Measurements from ENCODE around the gene ATG9B.
A peak's percentile ranks its signal among the peaks of the same experiment; 100 is the strongest.

The ATG9B gene

GRCh38 chr7:151062111-151062398 is 37.8 kb upstream of the ATG9B start:
- no peak for DNase-seq (ENCODE audit: low spot score)
- Histone ChIP-seq H3K27ac (peak overlapping the region; percentile 97 to 99), H3K4me3 (peak overlapping the region; percentile 55)

GRCh38 chr7:151061213-151062110 is 37.2 kb upstream of the ATG9B start:
- H3K4me3 ChIP-seq, result peak overlapping the region; percentile 84
- peak overlapping the region; percentile 97 to 99 for H3K27ac ChIP-seq
- TF ChIP-seq CTCF (IDR thresholded peaks at IDR 0.05), result no peak
- no peak for DNase-seq (ENCODE audit: low spot score)

More at GRCh38 chr7:151062111-151062398, 37.8 kb upstream of the ATG9B start:
- TF ChIP-seq CTCF (IDR thresholded peaks at IDR 0.05), result no peak

GRCh38 chr7:151060416-151061212 is 36.3 kb upstream of the ATG9B start:
- peak overlapping the region; percentile 84 for H3K4me3 ChIP-seq
- H3K27ac ChIP-seq, result peak overlapping the region; percentile 97 to 99
- DNase-seq (ENCODE audit: low spot score), result no peak
- TF ChIP-seq CTCF (IDR thresholded peaks at IDR 0.05), result no peak

GRCh38 chr7:151060113-151060415 is 35.8 kb upstream of the ATG9B start:
- peak overlapping the region; percentile 97 to 99 for H3K27ac ChIP-seq
- TF ChIP-seq CTCF (IDR thresholded peaks at IDR 0.05), result no peak
- peak overlapping the region; percentile 84 for H3K4me3 ChIP-seq
- DNase-seq (ENCODE audit: low spot score), result no peak

- DNase-seq (ENCODE audit: low spot score), result peak; percentile 87
- Histone ChIP-seq H3K4me3 (peak within 1 kb of the TSS; percentile 84), H3K27ac (peak within 1 kb of the TSS; percentile 97 to 99)
- peak; percentile 19 for TF ChIP-seq CTCF (IDR thresholded peaks at IDR 0.05)
These were observed 35.2 kb upstream of the ATG9B start, which contains the start of gene SLC4A2 for GRCh38 chr7:151059367-151060112. SLC4A2 (plus strand) TSS chr7:151059589; CDS start chr7:151061988, 2,399 bp downstream.

GRCh38 chr7:151058781-151059366 is 34.6 kb upstream of the ATG9B start:
- no peak for TF ChIP-seq CTCF (IDR thresholded peaks at IDR 0.05)
- H3K27ac ChIP-seq, result peak overlapping the region; percentile 97 to 99
- H3K4me3 ChIP-seq, result peak overlapping the region; percentile 84
- DNase-seq (ENCODE audit: low spot score), result no peak

Data from coronary artery (tissue), 2 donors.